ENCODE results near the gene ATF4.

- TF ChIP-seq CTCF (IDR thresholded peaks at IDR 0.05; ENCODE audit: extremely low read depth in 1 of 2, insufficient read depth in 1 of 2, low read depth in 1 of 2, low read length in 2 of 2) (no peak), POLR2A (IDR thresholded peaks at IDR 0.05; ENCODE audit: low read depth, low read length) (no peak), EZH2 (IDR thresholded peaks at IDR 0.05; ENCODE audit: borderline replicate concordance, low read depth, low read length, severe bottlenecking) (no peak), POLR2AphosphoS5 (IDR thresholded peaks at IDR 0.05; ENCODE audit: insufficient read depth, low read depth, low read length) (no peak), MYC (IDR thresholded peaks at IDR 0.05; ENCODE audit: low read depth, low read length) (no peak), FOS (IDR thresholded peaks at IDR 0.05; ENCODE audit: borderline replicate concordance, insufficient read depth, low read length) (no peak), JUN (IDR thresholded peaks at IDR 0.05; ENCODE audit: borderline replicate concordance, insufficient read depth, insufficient read length, low read depth) (no peak), GATA2 (IDR thresholded peaks at IDR 0.05; ENCODE audit: insufficient read depth, insufficient read length, low read depth, low read length) (no peak)
- TF ChIP-seq, protein P1, sequence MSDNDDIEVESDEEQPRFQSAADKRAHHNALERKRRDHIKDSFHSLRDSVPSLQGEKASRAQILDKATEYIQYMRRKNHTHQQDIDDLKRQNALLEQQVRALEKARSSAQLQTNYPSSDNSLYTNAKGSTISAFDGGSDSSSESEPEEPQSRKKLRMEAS (IDR thresholded peaks at IDR 0.05; ENCODE audit: insufficient read depth, insufficient read length): no peak
Measured at GRCh38 chr22:39480557-39480956, 39.8 kb upstream of the ATF4 start.
